Amniotic stem cell (primary cell): Measurements from ENCODE around the gene RAB27A.
"Not testable (repeated sequence)": the region's sequence is repeated elsewhere in the genome, so short reads cannot be mapped to it uniquely, and the experiment has no call there.

Source experiments
- DNase-seq: peaks from one replicate; lab custom pipeline; 2025; lab: John Stamatoyannopoulos, UW

Gene RAB27A

GRCh38 chr15:55281517-55282228, 7.9 kb downstream of the RAB27A start:
- DNase-seq, result no peak

- not testable (repeated sequence) for DNase-seq
Measured at GRCh38 chr15:55280589-55280988, 9.0 kb downstream of the RAB27A start.

- DNase-seq, result peak; percentile 7
Measured at GRCh38 chr15:55279746-55280351, 9.8 kb downstream of the RAB27A start.

- DNase-seq, result no peak
Measured at GRCh38 chr15:55279100-55279745, 10.4 kb downstream of the RAB27A start.

GRCh38 chr15:55277715-55278114, 11.9 kb downstream of the RAB27A start:
- DNase-seq, result no peak

GRCh38 chr15:55277116-55277564, 12.5 kb downstream of the RAB27A start:
- no peak for DNase-seq

- DNase-seq, result no peak
Measured at GRCh38 chr15:55276324-55276723, 13.3 kb downstream of the RAB27A start.

- no peak for DNase-seq
Measured at GRCh38 chr15:55270291-55270690, 19.3 kb downstream of the RAB27A start.

GRCh38 chr15:55268176-55268695, 21.4 kb downstream of the RAB27A start:
- DNase-seq, result no peak

- no peak for DNase-seq
Measured at GRCh38 chr15:55267401-55268175, 22.0 kb downstream of the RAB27A start.

GRCh38 chr15:55266547-55266946, 23.1 kb downstream of the RAB27A start:
- DNase-seq, result no peak

- DNase-seq, result no peak
Measured at GRCh38 chr15:55260562-55261131, 29.0 kb downstream of the RAB27A start.

- no peak for DNase-seq
Measured at GRCh38 chr15:55257938-55258337, 31.7 kb downstream of the RAB27A start.

GRCh38 chr15:55257012-55257670, 32.5 kb downstream of the RAB27A start:
- no peak for DNase-seq

- DNase-seq, result no peak
Measured at GRCh38 chr15:55256281-55257011, 33.2 kb downstream of the RAB27A start.

GRCh38 chr15:55255714-55256113, 33.9 kb downstream of the RAB27A start:
- no peak for DNase-seq

- DNase-seq, result no peak
Measured at GRCh38 chr15:55254916-55255679, 34.5 kb downstream of the RAB27A start.

- DNase-seq, result no peak
Measured at GRCh38 chr15:55253580-55253979, 36.0 kb downstream of the RAB27A start.

- not testable (repeated sequence) for DNase-seq
Measured at GRCh38 chr15:55252201-55252600, 37.4 kb downstream of the RAB27A start.

- DNase-seq, result no peak
Measured at GRCh38 chr15:55250941-55251340, 38.7 kb downstream of the RAB27A start.
